Skeletal muscle cell (primary cell): ENCODE measurements around the gene VPS54.
"Not testable (repeated sequence)": the region's sequence is repeated elsewhere in the genome, so short reads cannot be mapped to it uniquely, and the experiment has no call there.

Experiments
- DNase-seq: peaks from one replicate; pipeline ENCODE4 v3.0.0-alpha.2; 2010; ENCODE audit warnings: low read depth
- H3K4me3 ChIP-seq: 2 replicates; pipeline ENCODE4 v1.5.1; 2011; ENCODE audit warnings: low read depth, mild to moderate bottlenecking, control low read depth, low read length, moderate library complexity

VPS54 gene

GRCh38 chr2:63950414-63950813 is 68.8 kb downstream of the VPS54 start:
- no peak overlapping the region for H3K4me3 ChIP-seq
- DNase-seq: no peak

DNA sequence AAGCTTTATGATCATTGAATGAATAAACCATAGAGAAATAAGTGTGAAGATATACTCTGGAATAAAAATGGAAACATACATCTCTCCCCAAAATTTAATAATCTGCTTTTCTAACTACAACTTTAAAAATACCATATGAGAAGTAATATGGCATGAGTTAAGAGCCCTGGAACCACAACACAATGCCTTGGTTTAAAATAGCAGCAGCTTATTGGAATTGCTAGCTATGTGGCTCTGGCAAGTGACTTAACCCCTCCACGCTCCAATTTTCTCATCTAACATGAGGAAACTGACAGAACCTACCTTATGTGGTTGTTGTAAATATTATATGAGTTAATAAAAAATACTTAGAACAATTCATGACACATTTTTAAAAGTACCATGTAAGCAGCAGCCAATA is 76.4 kb downstream of the VPS54 start:
- DNase-seq: no peak
- H3K4me3 ChIP-seq: no peak overlapping the region

DNA sequence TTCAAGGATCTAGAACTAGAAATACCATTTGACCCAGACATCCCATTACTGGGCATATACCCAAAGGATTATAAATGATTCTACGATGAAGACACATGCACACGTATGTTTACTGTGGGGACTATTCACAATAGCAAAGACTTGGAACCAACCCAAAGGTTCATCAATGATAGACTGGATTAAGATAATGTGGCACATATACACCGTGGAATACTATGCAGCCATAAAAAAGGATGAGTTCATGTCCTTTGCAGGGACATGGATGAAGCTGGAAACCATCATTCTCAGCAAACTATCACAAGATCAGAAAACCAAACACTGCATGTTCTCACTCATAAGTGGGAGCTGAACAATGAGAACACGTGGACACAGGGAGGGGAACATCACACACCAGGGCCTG is 87.1 kb downstream of the VPS54 start:
- DNase-seq, H3K4me3 ChIP-seq: not testable (repeated sequence)

- DNase-seq: no peak
- no peak overlapping the region for H3K4me3 ChIP-seq
Observed at GRCh38 chr2:63926815-63927214, 92.4 kb downstream of the VPS54 start.

GRCh38 chr2:63914311-63914710 is 104.9 kb downstream of the VPS54 start:
- no peak overlapping the region for H3K4me3 ChIP-seq
- DNase-seq: no peak

DNA sequence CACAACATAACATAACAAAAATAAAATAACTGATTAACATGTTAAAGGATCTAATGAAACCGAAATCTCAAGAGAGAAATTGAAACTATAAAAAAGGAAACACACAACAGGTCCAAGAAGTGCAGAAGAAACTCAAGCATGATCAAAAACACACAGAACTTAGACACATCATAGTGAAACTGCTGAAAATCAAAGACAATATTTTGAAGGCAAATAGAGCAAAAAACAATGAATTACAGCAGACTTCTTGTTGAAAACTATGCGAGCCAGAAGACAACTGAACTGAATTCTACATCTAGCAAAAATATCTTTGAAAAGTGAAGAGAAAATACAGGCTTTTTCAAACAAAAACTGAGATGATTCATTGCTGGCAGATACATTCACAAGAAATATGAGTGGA is 116.2 kb downstream of the VPS54 start:
- no peak overlapping the region for H3K4me3 ChIP-seq
- DNase-seq: no peak

DNA sequence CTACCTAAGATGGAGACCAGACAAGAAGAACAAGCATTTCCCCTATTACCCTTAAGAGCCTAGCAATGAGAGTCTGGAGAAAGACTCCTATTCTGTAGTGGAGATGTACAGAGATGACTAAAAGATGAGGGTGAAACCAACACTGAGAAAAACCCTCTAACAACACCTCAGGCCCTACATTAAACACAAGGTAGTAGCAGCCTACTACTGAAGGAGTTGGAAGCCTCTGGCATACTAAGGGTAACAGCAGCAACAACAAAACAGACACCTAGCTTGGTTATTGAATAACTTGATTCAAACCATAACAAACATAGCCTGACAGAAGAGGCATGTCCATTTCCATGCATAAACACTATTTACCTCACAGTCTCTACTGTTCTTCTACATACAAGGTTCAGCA is 117.1 kb downstream of the VPS54 start:
- H3K4me3 ChIP-seq: no peak overlapping the region
- DNase-seq: no peak

DNA sequence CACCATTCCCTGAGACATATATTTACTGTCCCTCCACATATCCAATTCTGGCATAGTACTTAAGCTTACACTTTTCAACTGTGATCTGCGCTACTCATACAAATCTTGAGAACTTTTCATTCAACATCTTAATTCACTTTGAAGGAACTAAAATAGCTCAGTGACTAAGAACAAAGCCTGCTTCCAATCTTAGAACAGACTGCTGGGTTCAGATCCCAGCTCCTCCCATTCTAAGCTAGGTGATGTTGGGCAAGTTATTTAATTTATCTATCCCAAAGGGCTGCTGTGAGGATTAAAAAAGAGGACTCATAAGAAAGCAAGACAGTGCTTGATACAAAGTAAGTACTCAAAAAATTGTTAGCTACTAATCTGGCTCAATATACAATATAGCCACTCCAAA is 119.6 kb downstream of the VPS54 start:
- DNase-seq: no peak
- no peak overlapping the region for H3K4me3 ChIP-seq

DNA sequence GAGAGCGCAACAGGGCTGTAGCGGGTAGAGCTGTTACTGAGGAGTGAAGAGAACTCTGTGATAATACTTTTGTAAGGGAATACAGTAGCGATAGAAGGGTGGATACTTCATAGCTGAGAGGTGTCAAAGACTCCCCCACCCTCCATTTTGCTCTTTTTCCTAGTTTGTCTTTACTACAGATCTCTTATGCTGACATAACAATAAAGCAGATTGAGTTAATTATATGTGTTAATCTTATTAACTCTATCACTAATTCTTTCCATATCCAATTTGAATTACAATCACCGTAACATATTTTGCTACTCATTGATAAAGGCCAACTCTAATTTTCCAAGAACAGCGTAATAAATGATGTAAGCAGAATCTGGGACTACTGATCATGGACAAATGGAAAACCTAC is 120.4 kb downstream of the VPS54 start:
- DNase-seq: no peak
- no peak overlapping the region for H3K4me3 ChIP-seq

DNA sequence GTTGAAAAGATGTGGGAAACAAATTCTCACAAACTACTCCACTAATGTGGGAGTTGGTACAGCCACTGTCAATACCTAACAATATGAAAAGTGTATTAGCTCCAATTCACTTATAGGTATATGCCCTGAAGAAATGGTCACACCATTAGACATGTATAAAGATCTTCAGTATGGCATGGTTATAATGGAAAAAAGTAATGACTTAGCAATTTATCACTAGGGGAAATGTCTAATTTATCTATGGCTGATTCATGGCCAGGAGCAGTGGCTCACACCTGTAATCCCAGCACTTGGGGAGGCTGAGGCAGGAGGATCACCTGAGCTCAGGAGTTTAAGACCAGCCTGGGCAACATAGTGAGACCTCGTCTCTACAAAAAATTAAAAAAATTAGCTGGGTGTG is 125.1 kb downstream of the VPS54 start:
- DNase-seq: no peak
- H3K4me3 ChIP-seq: no peak overlapping the region

DNA sequence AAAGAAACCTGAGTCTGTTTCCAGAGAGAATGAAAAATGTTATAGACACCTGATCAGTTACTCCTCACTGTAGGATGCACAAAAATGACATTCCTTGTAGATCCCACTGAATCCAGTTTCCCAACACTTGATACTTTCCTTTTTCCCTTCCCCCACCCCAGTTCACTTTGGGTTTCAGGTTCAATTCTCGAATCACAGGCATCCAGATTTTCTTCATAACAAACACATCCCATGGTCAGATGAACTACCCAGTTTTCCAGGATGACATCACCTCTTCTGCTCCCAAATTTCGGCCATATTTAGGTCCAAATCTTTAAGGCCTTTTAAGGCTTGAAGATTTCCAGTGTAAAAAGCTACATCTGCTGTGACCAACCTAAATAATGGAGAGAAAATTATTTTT is 126.1 kb downstream of the VPS54 start:
- no peak overlapping the region for H3K4me3 ChIP-seq
- DNase-seq: no peak

DNA sequence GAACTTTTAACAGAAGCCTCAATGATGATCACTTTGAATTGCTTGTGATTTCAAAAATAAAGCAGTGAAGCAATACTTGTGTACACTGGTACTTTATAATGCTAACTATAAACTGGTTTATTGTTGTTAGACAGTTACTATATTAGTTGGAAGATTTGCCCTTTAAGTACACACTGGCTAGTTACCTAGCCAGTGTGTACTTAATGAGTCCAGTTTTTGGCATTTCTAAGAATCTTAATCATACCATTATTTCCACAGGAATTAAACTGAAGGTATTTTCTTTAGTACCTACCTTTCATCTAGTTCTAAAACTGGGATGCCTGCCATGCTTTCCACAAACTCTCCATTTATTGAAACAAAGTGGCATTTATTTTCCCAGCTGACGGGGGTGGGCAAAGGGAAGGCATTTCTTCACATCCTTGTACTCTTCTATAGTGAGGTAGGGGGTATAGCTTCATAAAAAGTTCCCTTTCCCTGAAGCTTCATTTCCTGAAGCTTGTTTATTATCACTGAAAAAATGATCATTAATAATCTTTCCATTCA is 127.7 kb downstream of the VPS54 start:
- no peak for DNase-seq
- no peak overlapping the region for H3K4me3 ChIP-seq

DNA sequence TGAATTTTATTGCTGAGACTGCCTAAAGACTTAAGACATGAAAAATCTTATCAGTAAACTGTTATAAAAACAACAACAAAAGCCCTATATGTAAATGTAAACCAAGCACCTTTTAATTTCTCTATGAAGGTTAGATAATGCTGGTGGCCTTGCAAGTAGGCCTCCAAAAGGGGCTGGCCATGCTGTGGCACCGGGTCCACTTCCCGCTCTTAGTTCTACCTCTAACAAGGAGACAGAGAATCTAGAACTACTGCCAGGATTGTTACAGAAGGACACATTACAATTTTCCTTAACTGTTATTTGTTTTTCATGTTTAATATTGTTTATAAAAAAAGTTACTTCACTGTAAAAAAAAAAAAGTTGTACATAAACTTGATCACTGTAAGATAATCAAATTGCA is 128.6 kb downstream of the VPS54 start:
- DNase-seq: no peak
- H3K4me3 ChIP-seq: no peak overlapping the region

DNA sequence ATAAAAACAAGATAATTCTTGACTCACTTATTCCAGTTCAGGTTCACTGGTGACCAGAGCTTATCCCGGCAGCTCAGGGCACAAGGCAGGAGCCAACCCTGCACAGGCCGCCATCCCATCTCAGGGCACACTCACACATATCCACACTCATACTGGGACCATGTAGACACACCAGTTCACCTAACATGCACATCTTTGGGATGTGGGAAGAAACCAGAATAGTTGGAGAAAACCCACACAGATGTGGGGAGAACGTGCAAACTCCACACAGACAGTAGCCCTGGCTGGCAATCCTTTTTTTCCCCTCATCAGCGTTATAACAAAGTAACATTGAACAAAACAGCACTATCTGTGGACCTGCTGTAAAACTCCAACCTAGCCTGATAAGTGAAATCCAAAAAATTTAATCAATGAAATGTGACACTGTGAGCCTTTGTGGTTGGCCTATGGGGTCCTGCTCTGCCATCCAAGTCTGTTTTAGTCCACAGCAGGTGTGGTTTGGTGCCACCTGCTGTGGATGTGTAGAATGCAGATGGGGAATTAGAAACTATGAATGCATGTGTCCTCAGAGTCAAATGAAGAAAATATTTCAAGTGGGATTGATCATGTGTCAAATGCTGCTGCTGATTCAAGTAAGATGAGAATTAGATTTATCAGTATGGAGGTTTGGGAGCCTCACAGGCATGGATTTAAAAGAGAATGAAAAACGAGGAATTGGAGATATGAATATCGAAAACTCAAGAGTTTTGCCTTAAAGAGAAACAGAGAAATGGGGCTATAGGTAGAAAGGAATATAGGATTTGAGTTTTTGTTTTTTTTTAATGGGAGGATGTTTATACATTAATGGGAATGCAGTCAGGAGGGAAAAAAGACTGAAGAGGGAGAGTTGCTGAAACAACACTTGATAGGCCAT is 130.5 kb downstream of the VPS54 start:
- H3K4me3 ChIP-seq: no peak overlapping the region
- DNase-seq: no peak

DNA sequence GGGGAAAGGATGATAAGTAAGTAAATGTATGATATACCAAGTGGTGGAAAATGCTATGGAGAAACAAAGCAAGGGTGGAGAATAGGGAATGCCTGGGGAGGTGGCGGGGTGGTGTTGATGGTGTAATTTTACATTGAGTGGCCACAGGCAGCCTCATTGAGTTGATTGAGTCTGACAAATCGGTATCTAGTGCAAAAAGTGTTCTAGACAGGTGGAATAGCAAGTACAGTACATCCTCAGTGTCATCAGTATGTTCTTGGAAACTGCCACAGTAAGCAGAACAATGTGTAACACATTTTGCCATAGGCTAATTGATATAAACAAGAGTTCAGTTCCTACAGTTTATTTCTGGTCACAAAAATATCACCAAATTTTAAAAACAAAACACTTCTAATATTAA is 131.2 kb downstream of the VPS54 start:
- no peak for DNase-seq
- H3K4me3 ChIP-seq: no peak overlapping the region

GRCh38 chr2:63886445-63886844 is 132.8 kb downstream of the VPS54 start:
- no peak overlapping the region for H3K4me3 ChIP-seq
- DNase-seq: no peak

- no peak overlapping the region for H3K4me3 ChIP-seq
- DNase-seq: no peak
Observed at GRCh38 chr2:63882395-63883105, 136.7 kb downstream of the VPS54 start.

- H3K4me3 ChIP-seq: no peak overlapping the region
- no peak for DNase-seq
Observed at GRCh38 chr2:63881205-63881604, 138.0 kb downstream of the VPS54 start.

DNA sequence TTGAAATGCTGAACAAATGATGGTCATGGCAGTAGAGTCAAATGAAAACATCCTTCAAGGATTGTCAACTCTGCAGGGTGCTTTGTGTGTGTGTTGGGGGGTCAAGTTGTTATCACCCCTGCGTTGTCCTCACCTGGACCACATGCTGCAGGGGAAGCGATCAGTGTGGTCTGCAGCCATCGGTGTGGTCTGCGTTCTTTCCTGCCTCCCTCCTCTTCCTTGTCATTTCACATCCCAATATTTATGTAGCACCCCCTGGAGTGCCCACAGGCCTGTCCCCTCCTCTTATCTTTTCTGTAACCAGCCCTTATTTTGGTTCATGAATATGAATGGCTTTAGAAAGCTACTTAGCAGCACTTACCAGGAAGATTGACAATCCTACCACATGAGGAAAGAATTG is 138.6 kb downstream of the VPS54 start:
- no peak for DNase-seq
- H3K4me3 ChIP-seq: no peak overlapping the region

- no peak overlapping the region for H3K4me3 ChIP-seq
- no peak for DNase-seq
Observed at GRCh38 chr2:63879876-63880433, 139.3 kb downstream of the VPS54 start.
